Measurements from ENCODE around the gene KRTAP9-1.
"Not testable (repeated sequence)": the region's sequence is repeated elsewhere in the genome, so short reads cannot be mapped to it uniquely, and the experiment has no call there.

The KRTAP9-1 gene

GRCh38 chr17:41178843-41179616, 10.7 kb upstream of the KRTAP9-1 start:
- no peak overlapping the region for H3K4me3 ChIP-seq (ENCODE audit: low read depth, low read length)

- H3K4me3 ChIP-seq (ENCODE audit: low read depth, low read length): no peak within 1 kb of the TSS
Measured at GRCh38 chr17:41184480-41184961, 5.2 kb upstream of the KRTAP9-1 start, which contains the start of gene KRTAP4-1. TSS of gene KRTAP4-1 (minus strand) at chr17:41184911. CDS start at chr17:41184854, 57 bp downstream.

GRCh38 chr17:41185001-41185400, 4.7 kb upstream of the KRTAP9-1 start:
- H3K4me3 ChIP-seq (ENCODE audit: low read depth, low read length): no peak overlapping the region

- H3K4me3 ChIP-seq (ENCODE audit: low read depth, low read length): no peak overlapping the region
Measured at GRCh38 chr17:41186872-41187271, 2.8 kb upstream of the KRTAP9-1 start.

- no peak overlapping the region for H3K4me3 ChIP-seq (ENCODE audit: low read depth, low read length)
Measured at GRCh38 chr17:41190328-41190727, 641 bp downstream of the KRTAP9-1 start.

- no peak overlapping the region for H3K4me3 ChIP-seq (ENCODE audit: low read depth, low read length)
Measured at GRCh38 chr17:41196068-41196467, 6.4 kb downstream of the KRTAP9-1 start.

GRCh38 chr17:41199421-41200078, 9.9 kb downstream of the KRTAP9-1 start:
- H3K4me3 ChIP-seq (ENCODE audit: low read depth, low read length): no peak overlapping the region

- no peak overlapping the region for H3K4me3 ChIP-seq (ENCODE audit: low read depth, low read length)
Measured at GRCh38 chr17:41211845-41212466, 22.3 kb downstream of the KRTAP9-1 start.

GRCh38 chr17:41212524-41213169, 23.0 kb downstream of the KRTAP9-1 start:
- H3K4me3 ChIP-seq (ENCODE audit: low read depth, low read length): no peak overlapping the region

GRCh38 chr17:41215681-41216080, 26.0 kb downstream of the KRTAP9-1 start:
- no peak overlapping the region for H3K4me3 ChIP-seq (ENCODE audit: low read depth, low read length)

- no peak overlapping the region for H3K4me3 ChIP-seq (ENCODE audit: low read depth, low read length)
Measured at GRCh38 chr17:41223821-41224220, 34.1 kb downstream of the KRTAP9-1 start.

- no peak overlapping the region for H3K4me3 ChIP-seq (ENCODE audit: low read depth, low read length)
Measured at GRCh38 chr17:41226051-41226450, 36.4 kb downstream of the KRTAP9-1 start.

GRCh38 chr17:41226598-41227095, 37.0 kb downstream of the KRTAP9-1 start, which contains the start of gene KRTAP9-2:
TSS of gene KRTAP9-2 (plus strand) at chr17:41226648. CDS start at chr17:41226655, 7 bp downstream.
- not testable (repeated sequence) for H3K4me3 ChIP-seq (ENCODE audit: low read depth, low read length)

GRCh38 chr17:41230094-41230493, 40.4 kb downstream of the KRTAP9-1 start:
- H3K4me3 ChIP-seq (ENCODE audit: low read depth, low read length): no peak overlapping the region

- no peak overlapping the region for H3K4me3 ChIP-seq (ENCODE audit: low read depth, low read length)
Measured at GRCh38 chr17:41231731-41232130, 42.0 kb downstream of the KRTAP9-1 start.

- H3K4me3 ChIP-seq (ENCODE audit: low read depth, low read length): not testable (repeated sequence)
Measured at GRCh38 chr17:41232399-41233105, 42.9 kb downstream of the KRTAP9-1 start, which contains the start of gene KRTAP9-3. TSS of gene KRTAP9-3 (plus strand) at chr17:41232449. CDS start at chr17:41232502, 53 bp downstream.

- H3K4me3 ChIP-seq (ENCODE audit: low read depth, low read length): not testable (repeated sequence)
Measured at GRCh38 chr17:41237116-41237515, 47.4 kb downstream of the KRTAP9-1 start.

GRCh38 chr17:41237949-41238437, 48.3 kb downstream of the KRTAP9-1 start, which contains the start of gene KRTAP9-8:
TSS of gene KRTAP9-8 (plus strand) at chr17:41237999. CDS start at chr17:41238052, 53 bp downstream.
- H3K4me3 ChIP-seq (ENCODE audit: low read depth, low read length): not testable (repeated sequence)

Measured in iPS-11a (cell line).